Kidney epithelial cell (primary cell): ENCODE results near the gene ZMYM5. TPM values are rescaled to one million over a fixed set of nuclear protein-coding genes. Genes with fewer than 3 reads are reported as not detected.

Experiments
- DNase-seq: peaks from one replicate; pipeline ENCODE4 v3.0.0-alpha.2; 2010; ENCODE audit warnings: low read depth
- H3K27me3 ChIP-seq: 2 replicates; pipeline ENCODE4 v1.6.0; 2011; ENCODE audit warnings: low read length; ENCODE audit not compliant: control insufficient read depth, insufficient read depth
- H3K36me3 ChIP-seq: 2 replicates; pipeline ENCODE4 v1.5.1; 2011; ENCODE audit warnings: low read length; ENCODE audit not compliant: control insufficient read depth, insufficient read depth
- H3K4me3 ChIP-seq: 2 replicates; pipeline ENCODE4 v1.5.1; 2011; ENCODE audit warnings: low read depth, mild to moderate bottlenecking, control low read depth, low read length
- CTCF ChIP-seq: IDR thresholded peaks from 2 replicates; pipeline ENCODE4 v1.5.1; 2011; ENCODE audit warnings: mild to moderate bottlenecking, moderate library complexity, low read length, control low read depth, inconsistent platforms; ENCODE audit not compliant: insufficient read depth, poor library complexity, severe bottlenecking
- total RNA-seq: library from RNA; depleted of rRNA; stranded (reverse); fragments of >200 nt; gene quantifications from 2 replicates; pipeline ENCODE4 v1.2.3, GENCODE V29; 2015

Gene ZMYM5
- total RNA-seq, 1 donor from 2014 or later, result 11.4 TPM

DNA sequence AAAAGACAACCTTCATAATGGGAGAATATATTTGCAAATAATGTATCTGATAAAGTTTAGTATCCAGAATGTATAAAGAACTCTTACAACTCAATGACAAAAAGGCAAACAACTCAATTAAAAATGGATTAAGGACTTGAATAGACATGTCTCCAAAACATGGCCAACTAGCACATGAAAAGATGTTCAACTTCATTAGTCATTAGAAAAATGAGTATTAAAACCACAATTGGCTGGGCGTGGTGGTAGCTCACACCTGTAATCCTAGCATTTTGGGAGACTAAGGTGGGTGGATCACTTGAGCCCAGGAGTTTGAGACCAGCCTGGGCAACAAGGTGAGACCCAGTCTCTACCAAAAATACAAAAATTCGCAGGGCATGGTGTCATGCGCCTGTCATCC is 18.8 kb upstream of the ZMYM5 start:
- H3K36me3 ChIP-seq, result no peaks in the 10 kb centered on the region
- no peak for TF ChIP-seq CTCF
- H3K27me3 ChIP-seq, result no peaks in the 10 kb centered on the region
- no peak overlapping the region for H3K4me3 ChIP-seq
- no peak for DNase-seq

GRCh38 chr13:19881641-19882040 is 18.2 kb upstream of the ZMYM5 start:
- H3K27me3 ChIP-seq, result no peaks in the 10 kb centered on the region
- no peak overlapping the region for H3K4me3 ChIP-seq
- TF ChIP-seq CTCF, result no peak
- H3K36me3 ChIP-seq, result no peaks in the 10 kb centered on the region
- DNase-seq, result no peak

- DNase-seq, result no peak
- Histone ChIP-seq H3K27me3 (no peaks in the 10 kb centered on the region), H3K36me3 (no peaks in the 10 kb centered on the region), H3K4me3 (peak overlapping the region; percentile 58)
- TF ChIP-seq CTCF, result peak; percentile 56
These were observed 1.4 kb upstream of the ZMYM5 start for GRCh38 chr13:19864746-19865309.

GRCh38 chr13:19864024-19864745 is 736 bp upstream of the ZMYM5 start:
- no peaks in the 10 kb centered on the region for H3K27me3 ChIP-seq
- peak overlapping the region; percentile 58 for H3K4me3 ChIP-seq
- H3K36me3 ChIP-seq, result no peaks in the 10 kb centered on the region
- TF ChIP-seq CTCF, result no peak
- DNase-seq, result no peak

DNA sequence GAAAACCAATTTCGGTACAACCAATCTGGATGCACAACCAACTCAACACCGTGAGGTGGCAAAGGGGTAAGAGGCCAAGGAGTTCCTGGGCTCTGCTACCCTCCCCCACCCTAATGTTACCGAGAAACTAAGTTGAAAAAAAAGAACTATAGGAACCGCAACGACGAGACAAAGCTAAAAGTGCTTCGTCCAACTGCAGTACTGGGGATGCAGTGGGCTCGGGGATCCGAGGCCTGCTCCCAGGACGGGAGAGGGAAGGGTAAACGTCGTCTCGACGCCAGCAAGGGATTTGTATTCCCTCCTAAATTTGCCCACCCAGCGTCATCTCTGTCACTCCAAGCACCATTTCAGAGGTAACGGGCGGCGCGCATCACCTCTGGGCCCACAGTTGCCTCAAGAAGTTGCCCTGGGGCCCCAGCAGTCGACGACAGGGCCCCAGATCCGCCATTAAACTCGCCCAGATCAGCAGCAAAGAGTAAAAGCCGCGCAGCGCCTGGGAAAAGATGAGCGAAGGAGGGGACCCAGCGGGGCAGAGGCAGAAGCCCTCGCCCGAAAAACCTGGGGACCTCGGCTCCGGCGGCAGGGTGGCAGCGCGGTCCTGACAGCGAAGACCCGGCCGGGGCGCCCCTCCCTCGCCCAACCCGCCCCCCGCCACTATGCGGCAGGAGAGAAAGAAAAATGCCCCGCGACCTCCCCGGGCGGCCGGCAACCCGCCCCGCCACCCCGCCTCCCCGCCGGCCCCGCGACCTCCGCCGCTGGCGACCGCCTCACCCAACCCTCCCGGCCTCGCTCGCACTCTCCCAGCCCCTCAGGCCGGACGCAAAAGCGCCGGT is 752 bp downstream of the ZMYM5 start:
- no peak for DNase-seq
- no peak for TF ChIP-seq CTCF
- H3K4me3 ChIP-seq, result peak overlapping the region; percentile 70

More for the DNA sequence above, 752 bp downstream of the ZMYM5 start:
- Histone ChIP-seq H3K27me3 (no peaks in the 10 kb centered on the region), H3K36me3 (no peaks in the 10 kb centered on the region)
